ENCODE data around the gene GALNT13. TPM values are rescaled to one million over a fixed set of nuclear protein-coding genes. Genes with fewer than 3 reads are reported as not detected.

Gene GALNT13
- total RNA-seq, 2 experiments from 2014 or later, result not detected

DNA sequence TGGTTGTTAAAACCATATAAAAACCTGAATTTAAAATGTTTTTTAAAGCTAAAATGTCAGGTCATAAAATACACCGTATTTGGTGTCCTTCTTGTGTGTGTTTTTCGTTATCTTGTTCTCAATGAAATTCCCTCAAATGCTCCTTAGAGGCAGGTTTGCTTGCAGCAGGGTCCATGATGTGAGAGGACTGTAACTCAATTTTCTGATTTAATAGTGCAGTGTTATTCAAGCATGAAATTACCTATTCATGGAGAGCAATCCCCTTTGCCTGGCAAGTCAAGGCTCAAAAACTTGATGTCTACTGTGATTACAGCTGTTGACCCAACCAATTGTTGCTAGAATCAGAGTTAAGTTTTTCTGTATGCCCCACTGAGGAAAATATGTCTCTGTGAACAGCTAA is 318.2 kb downstream of the GALNT13 start:
- no peak for DNase-seq
- Mint-ChIP-seq H3K4me3 (no peak overlapping the region), H3K27me3 (no peaks in the 10 kb centered on the region), H3K36me3 (ENCODE audit: low read depth) (no peaks in the 10 kb centered on the region), H3K27ac (no peak overlapping the region), H3K9me3 (peaks cover 9% of the 10 kb centered on the region), H3K4me1 (ENCODE audit: low read depth) (no peaks in the 10 kb centered on the region)
- no peaks in the 10 kb centered on the region for H3K4me1 ChIP-seq (ENCODE audit: insufficient read depth, low read length)
- no peaks in the 10 kb centered on the region for H3K36me3 ChIP-seq (ENCODE audit: insufficient read depth, low read length)
- ChIA-PET POLR2A (no interaction called here), CTCF (no interaction called here)
- no peaks in the 10 kb centered on the region for H3K27me3 ChIP-seq (ENCODE audit: control insufficient read depth in 1 of 2, insufficient read depth in 2 of 2, low read length in 2 of 2)
- ATAC-seq (ENCODE audit: poor library complexity), result no peak
- no peak overlapping the region for H3K4me3 ChIP-seq (ENCODE audit: low read length)
- no peak overlapping the region for H3K27ac ChIP-seq (ENCODE audit: low read depth in 1 of 2, low read length in 2 of 2)
- TF ChIP-seq, protein P1, sequence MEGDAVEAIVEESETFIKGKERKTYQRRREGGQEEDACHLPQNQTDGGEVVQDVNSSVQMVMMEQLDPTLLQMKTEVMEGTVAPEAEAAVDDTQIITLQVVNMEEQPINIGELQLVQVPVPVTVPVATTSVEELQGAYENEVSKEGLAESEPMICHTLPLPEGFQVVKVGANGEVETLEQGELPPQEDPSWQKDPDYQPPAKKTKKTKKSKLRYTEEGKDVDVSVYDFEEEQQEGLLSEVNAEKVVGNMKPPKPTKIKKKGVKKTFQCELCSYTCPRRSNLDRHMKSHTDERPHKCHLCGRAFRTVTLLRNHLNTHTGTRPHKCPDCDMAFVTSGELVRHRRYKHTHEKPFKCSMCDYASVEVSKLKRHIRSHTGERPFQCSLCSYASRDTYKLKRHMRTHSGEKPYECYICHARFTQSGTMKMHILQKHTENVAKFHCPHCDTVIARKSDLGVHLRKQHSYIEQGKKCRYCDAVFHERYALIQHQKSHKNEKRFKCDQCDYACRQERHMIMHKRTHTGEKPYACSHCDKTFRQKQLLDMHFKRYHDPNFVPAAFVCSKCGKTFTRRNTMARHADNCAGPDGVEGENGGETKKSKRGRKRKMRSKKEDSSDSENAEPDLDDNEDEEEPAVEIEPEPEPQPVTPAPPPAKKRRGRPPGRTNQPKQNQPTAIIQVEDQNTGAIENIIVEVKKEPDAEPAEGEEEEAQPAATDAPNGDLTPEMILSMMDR (IDR thresholded peaks at IDR 0.05), result no peak
- intact Hi-C loops (cut with DNase I, micrococcal nuclease), result no loop called here
- H3K9me3 ChIP-seq (ENCODE audit: control insufficient read depth in 1 of 2, insufficient read depth in 1 of 2, low read length in 2 of 2), result peaks cover 4 to 10% of the 10 kb centered on the region in 2 experiments

DNA sequence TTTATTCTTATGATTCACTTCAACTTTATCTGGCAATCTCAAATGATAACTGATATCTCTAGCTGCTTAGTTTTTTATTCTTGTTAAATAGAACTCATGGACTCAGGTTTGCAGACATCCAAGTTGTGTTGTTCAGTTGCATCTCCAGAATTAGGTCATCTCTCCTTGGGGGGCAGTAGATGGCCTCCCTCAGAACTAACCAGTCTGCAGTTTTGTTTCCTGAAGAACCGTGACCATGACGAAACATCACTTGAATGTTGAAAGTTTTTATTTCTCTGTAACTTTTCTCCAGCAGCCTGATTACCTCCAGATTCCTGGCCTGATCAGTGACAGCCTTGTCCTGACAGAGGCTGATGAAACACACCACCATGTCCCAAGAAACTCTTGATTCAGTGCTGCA is 321.5 kb downstream of the GALNT13 start:
- Mint-ChIP-seq H3K36me3 (ENCODE audit: low read depth) (no peaks in the 10 kb centered on the region), H3K4me3 (no peak overlapping the region), H3K27me3 (no peaks in the 10 kb centered on the region), H3K27ac (no peak overlapping the region), H3K9me3 (peaks cover 4% of the 10 kb centered on the region), H3K4me1 (ENCODE audit: low read depth) (no peaks in the 10 kb centered on the region)
- ChIA-PET POLR2A (no interaction called here), CTCF (no interaction called here)
- H3K36me3 ChIP-seq (ENCODE audit: insufficient read depth, low read length), result no peaks in the 10 kb centered on the region
- H3K27me3 ChIP-seq (ENCODE audit: control insufficient read depth in 1 of 2, insufficient read depth in 2 of 2, low read length in 2 of 2), result no peaks in the 10 kb centered on the region
- intact Hi-C loops (cut with DNase I, micrococcal nuclease), result no loop called here
- H3K4me3 ChIP-seq (ENCODE audit: low read length), result no peak overlapping the region
- DNase-seq (no peak), ATAC-seq (ENCODE audit: poor library complexity) (no peak)
- no peaks in the 10 kb centered on the region for H3K4me1 ChIP-seq (ENCODE audit: insufficient read depth, low read length)
- H3K9me3 ChIP-seq (ENCODE audit: control insufficient read depth in 1 of 2, insufficient read depth in 1 of 2, low read length in 2 of 2), result peaks cover 0 to 13% of the 10 kb centered on the region in 2 experiments
- no peak overlapping the region for H3K27ac ChIP-seq (ENCODE audit: low read depth in 1 of 2, low read length in 2 of 2)
- TF ChIP-seq, protein P1 (IDR thresholded peaks at IDR 0.05), result no peak

DNA sequence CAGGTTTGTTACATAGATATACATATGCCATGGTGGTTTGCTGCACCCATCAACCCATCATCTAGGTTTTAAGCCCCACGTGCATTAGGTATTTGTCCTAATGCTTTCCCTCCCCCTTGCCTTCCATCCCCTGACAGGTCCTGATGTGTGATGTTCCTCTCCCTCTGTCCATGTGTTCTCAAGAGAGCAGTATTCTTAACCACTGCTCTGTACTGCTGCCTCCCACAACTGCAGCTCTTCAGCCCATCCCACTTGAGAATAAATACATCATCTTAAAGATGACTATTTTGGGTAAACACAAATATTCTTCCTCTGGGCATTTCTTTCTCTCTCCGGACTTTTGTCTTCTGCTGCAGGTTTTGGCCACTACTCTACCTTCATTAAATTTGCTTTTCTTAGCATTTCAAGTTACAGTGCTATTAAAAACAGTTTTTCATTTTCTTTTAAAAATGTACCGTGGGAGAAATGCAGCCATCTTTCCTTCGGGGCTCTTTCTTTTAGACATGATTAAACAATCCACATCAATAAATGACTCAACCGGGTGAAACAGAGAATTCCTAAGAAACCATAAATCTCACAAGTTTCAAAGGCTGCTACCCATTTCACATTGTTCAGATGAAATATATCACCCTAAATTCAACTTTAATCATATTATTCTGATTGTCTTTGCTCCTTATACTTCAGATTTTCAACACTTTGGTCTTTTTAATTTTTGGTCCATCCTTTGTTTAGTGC is 323.4 kb downstream of the GALNT13 start:
- DNase-seq (no peak), ATAC-seq (ENCODE audit: poor library complexity) (no peak)
- no peaks in the 10 kb centered on the region for H3K27me3 Mint-ChIP-seq
- CTCF ChIA-PET, result no interaction called here
- POLR2A ChIA-PET, result no interaction called here
- Histone ChIP-seq H3K9me3 (ENCODE audit: control insufficient read depth in 1 of 2, insufficient read depth in 1 of 2, low read length in 2 of 2) (peaks cover 0 to 13% of the 10 kb centered on the region in 2 experiments), H3K4me3 (ENCODE audit: low read length) (no peak overlapping the region), H3K27ac (ENCODE audit: low read depth in 1 of 2, low read length in 2 of 2) (no peak overlapping the region), H3K27me3 (ENCODE audit: control insufficient read depth in 1 of 2, insufficient read depth in 2 of 2, low read length in 2 of 2) (no peaks in the 10 kb centered on the region), H3K4me1 (ENCODE audit: insufficient read depth, low read length) (no peaks in the 10 kb centered on the region), H3K36me3 (ENCODE audit: insufficient read depth, low read length) (no peaks in the 10 kb centered on the region)
- no peaks in the 10 kb centered on the region for H3K36me3 Mint-ChIP-seq (ENCODE audit: low read depth)
- TF ChIP-seq, protein P1 (IDR thresholded peaks at IDR 0.05), result no peak
- intact Hi-C loops (cut with DNase I, micrococcal nuclease), result no loop called here
- H3K4me1 Mint-ChIP-seq (ENCODE audit: low read depth), result no peaks in the 10 kb centered on the region
- no peak overlapping the region for H3K27ac Mint-ChIP-seq
- H3K9me3 Mint-ChIP-seq, result peaks cover 4% of the 10 kb centered on the region
- H3K4me3 Mint-ChIP-seq, result no peak overlapping the region
